Psoas muscle (tissue), 8 donors: ENCODE results near the gene IPO9. TPM values are rescaled to one million over a fixed set of nuclear protein-coding genes. Genes with fewer than 3 reads are reported as not detected.

Experiments
- ATAC-seq, 4 donors: fragments of 200-7000 bp; cut with Tn5 transposase; one replicate each; pipeline ENCODE4 v1.9.1; 2020; ENCODE audit warnings: moderate library complexity in 3 of 4, mild to moderate bottlenecking in 2 of 4
- DNase-seq, 2 donors: peaks; one replicate each; pipeline ENCODE4 v3.0.0-alpha.2; 2020
- H3K27ac ChIP-seq: fragments of 200-600 bp; one replicate; pipeline ENCODE4 v1.8.0; 2022
- H3K27me3 ChIP-seq, 3 donors: fragments of 200-600 bp in 1 of 3; one replicate each; pipeline versions ENCODE4 v1.6.1 to v1.8.0; 2013 to 2022; ENCODE audit warnings: low read length in 2 of 3, mild to moderate bottlenecking in 2 of 3, moderate library complexity in 1 of 3; ENCODE audit not compliant: insufficient read depth in 3 of 3
- H3K36me3 ChIP-seq, 2 donors: fragments of 200-600 bp in 1 of 2; one replicate each; pipeline versions ENCODE4 v1.6.1 to v1.8.0; 2013 to 2022; ENCODE audit warnings: low read depth in 1 of 2, mild to moderate bottlenecking in 1 of 2, moderate library complexity in 1 of 2; ENCODE audit not compliant: insufficient read depth in 1 of 2
- H3K4me1 ChIP-seq: fragments of 200-600 bp; one replicate; pipeline ENCODE4 v1.8.0; 2022
- H3K4me3 ChIP-seq: fragments of 200-600 bp; one replicate; pipeline ENCODE4 v1.8.0; 2022; ENCODE audit warnings: mild to moderate bottlenecking
- H3K9me3 ChIP-seq: fragments of 200-600 bp; one replicate; pipeline ENCODE4 v1.8.0; 2022
- WGBS, 3 donors: extraction: QIAGEN DNeasy Blood & Tissue Kit; methylation state at CpG; one replicate each; pipeline versions ENCODE4 v1.1.6 to v1.1.7; 2013; 5-methylcytosine and 5-hydroxymethylcytosine counted together
- intact Hi-C, 2 donors: fragments of 100-400 bp; cut with DNase I; formaldehyde crosslinking; loops; one replicate each; pipeline versions ENCODE4 v1.11.0 to v1.14.2; 2022
- polyA plus RNA-seq, 3 donors: library from polyadenylated mRNA; stranded (reverse); fragments of 200-250 nt; gene quantifications; one replicate each; pipeline ENCODE4 v1.2.3, GENCODE V29; 2013
- total RNA-seq, 4 donors: library from RNA; stranded (reverse); fragmentation: NEBNext Ultra II Directional in 2 of 4; extraction: Animal tissue kit (Norgen Biotek cat#: 25700) in 2 of 4; gene quantifications; one replicate each; pipeline versions ENCODE4 v1.2.1 to v1.2.4, GENCODE V29; 2021 to 2023
- TF ChIP-seq, protein P1 (sequence below): fragments of 200-600 bp; IDR thresholded peaks from one replicate; pipeline ENCODE4 v1.8.0; 2022; ENCODE audit warnings: antibody characterized with exemption
- donor health status: healthy with polysubstance abuse.
- donor health status: DM: no; HTN: no; CAD: no; lungs with moderate emphysema.
- donor health status: Bipolar disorder and iron deficiency.
- donor health status: healthy.
- donor health status: DM: yes; HTN: yes; CAD: no.
- donor health status: DM: no; HTN: no; CAD: no.
- donor health status: DM: no; HTN: no; CAD: no.
- donor health status: DM: yes; HTN: yes; CAD: no.

The IPO9 gene
- total and polyA plus RNA-seq, 7 donors: 6.6 to 26.9 (median 20.1) TPM

DNA sequence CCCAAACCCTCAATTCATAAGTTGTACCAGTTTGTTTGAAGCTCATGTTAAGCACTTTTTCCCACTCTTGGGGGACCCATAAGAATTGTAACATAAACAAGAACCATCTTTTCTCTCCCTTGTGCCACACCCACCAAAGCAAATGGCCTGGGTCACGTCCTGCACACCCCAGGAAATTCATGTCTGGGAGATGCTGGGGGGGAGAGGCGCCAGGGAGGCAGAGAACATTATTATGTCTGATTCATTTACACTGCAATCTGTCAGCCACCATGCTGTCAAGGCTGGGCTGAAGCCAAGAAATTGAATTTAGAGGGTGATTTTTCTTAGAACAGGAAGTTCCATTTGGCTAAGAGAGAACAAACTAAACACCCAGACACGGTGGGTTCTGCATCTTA is 37.2 kb upstream of the IPO9 start:
- Histone ChIP-seq H3K4me3 (no peak overlapping the region), H3K36me3 (peaks cover 0 to 34% of the 10 kb centered on the region in 2 donors), H3K9me3 (no peaks in the 10 kb centered on the region), H3K27me3 (peaks cover 0 to 12% (median 0%) of the 10 kb centered on the region in 3 donors), H3K27ac (peak overlapping the region; percentile 57), H3K4me1 (peaks cover 19% of the 10 kb centered on the region)
- peak in 1 of 2 donors; percentile 27 for DNase-seq
- TF ChIP-seq, protein P1, sequence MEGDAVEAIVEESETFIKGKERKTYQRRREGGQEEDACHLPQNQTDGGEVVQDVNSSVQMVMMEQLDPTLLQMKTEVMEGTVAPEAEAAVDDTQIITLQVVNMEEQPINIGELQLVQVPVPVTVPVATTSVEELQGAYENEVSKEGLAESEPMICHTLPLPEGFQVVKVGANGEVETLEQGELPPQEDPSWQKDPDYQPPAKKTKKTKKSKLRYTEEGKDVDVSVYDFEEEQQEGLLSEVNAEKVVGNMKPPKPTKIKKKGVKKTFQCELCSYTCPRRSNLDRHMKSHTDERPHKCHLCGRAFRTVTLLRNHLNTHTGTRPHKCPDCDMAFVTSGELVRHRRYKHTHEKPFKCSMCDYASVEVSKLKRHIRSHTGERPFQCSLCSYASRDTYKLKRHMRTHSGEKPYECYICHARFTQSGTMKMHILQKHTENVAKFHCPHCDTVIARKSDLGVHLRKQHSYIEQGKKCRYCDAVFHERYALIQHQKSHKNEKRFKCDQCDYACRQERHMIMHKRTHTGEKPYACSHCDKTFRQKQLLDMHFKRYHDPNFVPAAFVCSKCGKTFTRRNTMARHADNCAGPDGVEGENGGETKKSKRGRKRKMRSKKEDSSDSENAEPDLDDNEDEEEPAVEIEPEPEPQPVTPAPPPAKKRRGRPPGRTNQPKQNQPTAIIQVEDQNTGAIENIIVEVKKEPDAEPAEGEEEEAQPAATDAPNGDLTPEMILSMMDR: no peak
- intact Hi-C loops: loop anchor here (2.0 to 5.0 kb wide), 3 partner anchors 83 to 234 kb away; no protein-coding TSS in a partner anchor
- peak in 1 of 4 donors; percentile 24 for ATAC-seq
- 32 to 56% (median 47%) methylated on average over 3 of the region's 3 CpGs for WGBS, 3 donors

DNA sequence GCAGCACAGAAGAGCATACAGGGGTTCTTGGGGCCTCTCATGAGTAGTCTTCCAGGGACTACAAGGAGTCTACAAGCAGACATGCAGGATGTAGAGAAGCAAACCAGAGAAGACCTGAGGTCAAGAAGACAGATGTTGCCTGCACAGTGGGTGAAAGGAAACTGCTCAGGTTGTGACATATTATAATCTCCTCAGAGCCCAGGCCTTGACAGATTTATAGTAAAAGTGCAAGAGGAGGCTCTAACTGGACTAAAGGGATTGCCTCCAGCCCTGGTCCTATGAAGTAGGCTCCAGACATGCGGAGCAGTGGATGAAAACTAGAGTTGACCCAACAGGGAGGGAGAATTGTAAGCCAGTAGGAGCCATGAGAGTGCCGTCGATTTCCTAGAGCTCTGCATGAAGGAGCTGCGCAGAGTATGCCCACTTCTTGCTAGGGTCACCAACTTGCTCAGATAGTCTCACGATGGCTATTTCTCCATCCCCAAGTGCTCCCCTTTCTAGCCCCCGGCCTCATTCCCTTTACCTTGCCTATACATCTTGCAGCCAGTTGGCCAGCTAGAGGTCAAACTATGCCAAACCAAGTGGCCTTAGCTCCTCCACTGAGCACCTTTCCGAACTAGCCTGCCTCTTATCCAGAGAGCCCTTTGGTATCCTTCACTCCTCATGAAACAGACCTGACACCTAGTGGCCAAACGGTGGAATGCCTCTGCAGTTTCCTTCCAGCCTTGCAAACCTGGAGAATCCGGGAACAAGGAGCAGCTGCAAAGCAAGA is 36.2 kb upstream of the IPO9 start:
- Histone ChIP-seq H3K36me3 (peaks cover 0 to 26% of the 10 kb centered on the region in 2 donors), H3K9me3 (no peaks in the 10 kb centered on the region), H3K4me3 (no peak overlapping the region), H3K27ac (peak overlapping the region; percentile 48), H3K27me3 (peaks cover 0 to 12% (median 0%) of the 10 kb centered on the region in 3 donors), H3K4me1 (peaks cover 19% of the 10 kb centered on the region)
- intact Hi-C loops: loop anchor here (1.0 to 5.0 kb wide), 4 partner anchors 83 to 235 kb away; no protein-coding TSS in a partner anchor
- DNase-seq: peak; percentile 57 to 78
- peak; percentile 89 to 94 (median 90) for ATAC-seq
- TF ChIP-seq, protein P1: peak; percentile 92
- WGBS, 3 donors: 43 to 52% (median 46%) methylated on average over 9 of the region's 9 CpGs

DNA sequence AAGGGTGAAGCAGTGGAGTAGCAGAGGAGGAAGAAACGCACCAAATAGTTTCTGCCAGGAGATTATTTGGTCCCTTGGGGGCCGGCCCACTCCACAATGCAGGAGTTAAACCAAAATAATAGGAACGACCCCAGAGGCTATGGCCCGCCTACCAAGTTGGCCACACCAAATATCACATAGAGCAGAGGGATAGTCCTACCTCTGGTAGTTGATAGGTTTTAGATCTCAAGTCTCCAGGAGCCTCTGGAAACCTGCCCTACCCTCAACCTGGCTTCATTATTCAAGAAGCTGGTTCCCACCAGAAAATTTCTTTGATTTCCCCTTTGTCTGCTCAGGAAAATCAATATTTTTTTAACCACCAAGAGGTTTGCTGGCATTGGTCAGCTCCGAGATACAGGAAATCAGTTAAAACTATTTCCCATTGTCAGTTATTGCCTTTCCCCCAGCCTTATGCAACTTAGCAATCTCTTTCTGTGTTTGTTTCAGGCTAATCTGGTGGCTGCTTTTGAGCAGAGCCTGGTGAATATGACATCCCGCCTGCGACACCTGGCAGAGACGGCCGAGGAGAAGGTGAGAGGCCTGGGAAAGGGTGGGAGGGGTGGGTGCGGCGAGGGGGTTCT is 35.5 kb upstream of the IPO9 start:
- Histone ChIP-seq H3K4me3 (no peak overlapping the region), H3K27me3 (peaks cover 0 to 9% (median 0%) of the 10 kb centered on the region in 3 donors), H3K36me3 (peaks cover 0 to 22% of the 10 kb centered on the region in 2 donors), H3K9me3 (no peaks in the 10 kb centered on the region), H3K27ac (no peak overlapping the region), H3K4me1 (peaks cover 19% of the 10 kb centered on the region)
- intact Hi-C loops: loop anchor here (1.0 to 5.0 kb wide), 4 partner anchors 84 to 236 kb away; no protein-coding TSS in a partner anchor
- DNase-seq (no peak), ATAC-seq (peak in 1 of 4 donors; percentile 12)
- WGBS, 3 donors: 68 to 72% (median 69%) methylated on average over 11 of the region's 11 CpGs
- TF ChIP-seq, protein P1: no peak

DNA sequence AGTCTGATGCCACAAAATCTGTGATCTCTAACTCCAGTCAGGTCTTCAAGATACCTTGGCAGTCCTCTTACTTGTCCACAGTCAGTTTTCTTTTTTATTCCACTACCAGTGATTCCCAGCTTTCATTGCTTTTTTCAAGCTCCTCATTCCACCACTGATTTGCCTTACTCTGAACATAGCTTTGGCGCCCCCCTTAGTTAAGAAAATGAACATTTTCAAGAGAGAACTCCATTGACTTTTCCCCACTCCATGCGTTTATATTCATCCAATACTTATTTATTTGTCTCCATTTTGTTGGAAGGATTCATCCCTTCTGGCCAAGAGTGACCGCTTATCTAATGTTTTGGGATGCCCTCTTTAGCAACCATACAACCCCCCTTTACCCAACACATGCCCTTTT is 33.9 kb upstream of the IPO9 start:
- DNase-seq (no peak), ATAC-seq (no peak)
- Histone ChIP-seq H3K27ac (no peak overlapping the region), H3K4me3 (no peak overlapping the region), H3K4me1 (peaks cover 12% of the 10 kb centered on the region), H3K36me3 (peaks cover 0 to 17% of the 10 kb centered on the region in 2 donors), H3K9me3 (no peaks in the 10 kb centered on the region), H3K27me3 (peaks cover 0 to 7% (median 0%) of the 10 kb centered on the region in 3 donors)
- TF ChIP-seq, protein P1: peak; percentile 26
- intact Hi-C loops: no loop called here
- WGBS, 3 donors: 69 to 79% (median 70%) methylated on average over 3 of the region's 3 CpGs
